Panc1 (cell line): ENCODE results near the gene FAM217B.

Experiments
- POLR2AphosphoS5 ChIP-seq: IDR thresholded peaks from 2 replicates; pipeline ENCODE4 v1.6.1; 2012; ENCODE audit warnings: mild to moderate bottlenecking, low read depth, low read length, moderate library complexity
- SIN3A ChIP-seq: IDR thresholded peaks from 2 replicates; pipeline ENCODE4 v1.6.1; 2012; ENCODE audit warnings: low read depth, mild to moderate bottlenecking, low read length, moderate library complexity, borderline replicate concordance; ENCODE audit not compliant: insufficient read depth
- TCF7L2 ChIP-seq: IDR thresholded peaks from 2 replicates; pipeline ENCODE4 v1.6.1; 2011; ENCODE audit warnings: mild to moderate bottlenecking, low read depth, low read length, inconsistent platforms
- TF ChIP-seq, protein P1 (sequence below): fragments of 450-650 bp; IDR thresholded peaks from 2 replicates; pipeline ENCODE4 v1.5.1; 2017; ENCODE audit warnings: mild to moderate bottlenecking
- TF ChIP-seq, protein P2 (sequence below), 2 experiments: IDR thresholded peaks; 2 replicates each; pipeline ENCODE4 v1.6.1; 2011 to 2012; ENCODE audit warnings: low read depth in 2 of 2, control low read depth in 1 of 2, low read length in 1 of 2, mild to moderate bottlenecking in 1 of 2, moderate library complexity in 1 of 2; ENCODE audit not compliant: insufficient read depth in 1 of 2

DNA sequence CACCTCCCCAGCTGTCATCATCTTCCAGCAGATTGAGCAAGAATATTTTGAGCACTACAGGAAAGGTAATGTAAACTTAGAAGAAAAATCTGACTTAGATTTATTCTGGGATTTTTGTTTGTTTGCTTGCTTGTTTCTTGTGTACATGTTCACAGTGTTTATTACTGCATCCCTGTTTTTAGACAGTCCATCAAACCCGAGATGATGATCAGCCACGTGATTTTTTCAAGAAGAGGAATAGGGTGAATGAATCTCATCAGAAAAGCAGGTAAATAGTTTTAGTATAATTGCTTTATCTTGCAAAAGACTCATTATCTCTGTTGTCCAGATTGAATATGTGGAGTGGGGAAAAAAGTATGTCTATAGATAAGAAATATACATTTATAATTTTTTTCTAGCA lies 2.1 kb downstream of the FAM217B start:
- TF ChIP-seq, protein P1, sequence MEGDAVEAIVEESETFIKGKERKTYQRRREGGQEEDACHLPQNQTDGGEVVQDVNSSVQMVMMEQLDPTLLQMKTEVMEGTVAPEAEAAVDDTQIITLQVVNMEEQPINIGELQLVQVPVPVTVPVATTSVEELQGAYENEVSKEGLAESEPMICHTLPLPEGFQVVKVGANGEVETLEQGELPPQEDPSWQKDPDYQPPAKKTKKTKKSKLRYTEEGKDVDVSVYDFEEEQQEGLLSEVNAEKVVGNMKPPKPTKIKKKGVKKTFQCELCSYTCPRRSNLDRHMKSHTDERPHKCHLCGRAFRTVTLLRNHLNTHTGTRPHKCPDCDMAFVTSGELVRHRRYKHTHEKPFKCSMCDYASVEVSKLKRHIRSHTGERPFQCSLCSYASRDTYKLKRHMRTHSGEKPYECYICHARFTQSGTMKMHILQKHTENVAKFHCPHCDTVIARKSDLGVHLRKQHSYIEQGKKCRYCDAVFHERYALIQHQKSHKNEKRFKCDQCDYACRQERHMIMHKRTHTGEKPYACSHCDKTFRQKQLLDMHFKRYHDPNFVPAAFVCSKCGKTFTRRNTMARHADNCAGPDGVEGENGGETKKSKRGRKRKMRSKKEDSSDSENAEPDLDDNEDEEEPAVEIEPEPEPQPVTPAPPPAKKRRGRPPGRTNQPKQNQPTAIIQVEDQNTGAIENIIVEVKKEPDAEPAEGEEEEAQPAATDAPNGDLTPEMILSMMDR = no peak
- TF ChIP-seq POLR2AphosphoS5 = no peak
- TF ChIP-seq TCF7L2 = no peak
- TF ChIP-seq, protein P2, sequence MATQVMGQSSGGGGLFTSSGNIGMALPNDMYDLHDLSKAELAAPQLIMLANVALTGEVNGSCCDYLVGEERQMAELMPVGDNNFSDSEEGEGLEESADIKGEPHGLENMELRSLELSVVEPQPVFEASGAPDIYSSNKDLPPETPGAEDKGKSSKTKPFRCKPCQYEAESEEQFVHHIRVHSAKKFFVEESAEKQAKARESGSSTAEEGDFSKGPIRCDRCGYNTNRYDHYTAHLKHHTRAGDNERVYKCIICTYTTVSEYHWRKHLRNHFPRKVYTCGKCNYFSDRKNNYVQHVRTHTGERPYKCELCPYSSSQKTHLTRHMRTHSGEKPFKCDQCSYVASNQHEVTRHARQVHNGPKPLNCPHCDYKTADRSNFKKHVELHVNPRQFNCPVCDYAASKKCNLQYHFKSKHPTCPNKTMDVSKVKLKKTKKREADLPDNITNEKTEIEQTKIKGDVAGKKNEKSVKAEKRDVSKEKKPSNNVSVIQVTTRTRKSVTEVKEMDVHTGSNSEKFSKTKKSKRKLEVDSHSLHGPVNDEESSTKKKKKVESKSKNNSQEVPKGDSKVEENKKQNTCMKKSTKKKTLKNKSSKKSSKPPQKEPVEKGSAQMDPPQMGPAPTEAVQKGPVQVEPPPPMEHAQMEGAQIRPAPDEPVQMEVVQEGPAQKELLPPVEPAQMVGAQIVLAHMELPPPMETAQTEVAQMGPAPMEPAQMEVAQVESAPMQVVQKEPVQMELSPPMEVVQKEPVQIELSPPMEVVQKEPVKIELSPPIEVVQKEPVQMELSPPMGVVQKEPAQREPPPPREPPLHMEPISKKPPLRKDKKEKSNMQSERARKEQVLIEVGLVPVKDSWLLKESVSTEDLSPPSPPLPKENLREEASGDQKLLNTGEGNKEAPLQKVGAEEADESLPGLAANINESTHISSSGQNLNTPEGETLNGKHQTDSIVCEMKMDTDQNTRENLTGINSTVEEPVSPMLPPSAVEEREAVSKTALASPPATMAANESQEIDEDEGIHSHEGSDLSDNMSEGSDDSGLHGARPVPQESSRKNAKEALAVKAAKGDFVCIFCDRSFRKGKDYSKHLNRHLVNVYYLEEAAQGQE (IDR thresholded peaks at IDR 0.05; ENCODE audit: insufficient read depth in 1 of 2, low read depth in 2 of 2, low read length in 1 of 2) = no peak
- no peak for TF ChIP-seq SIN3A
